Adrenal gland (tissue), 12 donors: ENCODE measurements around the gene MYO1E. TPM values are rescaled to one million over a fixed set of nuclear protein-coding genes. Genes with fewer than 3 reads are reported as not detected.

Experiments
- DNase-seq, 7 donors: peaks; one replicate each; pipeline ENCODE4 v3.0.0-alpha.2; 2019 to 2020
- H3K27ac ChIP-seq, 5 donors: fragments of 200-600 bp; sonication (generic) in 4 of 5; 1 replicate in 3 of 5; 2 replicates in 2 of 5; pipeline versions ENCODE4 v1.5.1 to v1.8.0; 2016 to 2020; ENCODE audit warnings: mild to moderate bottlenecking in 1 of 5
- H3K27me3 ChIP-seq: fragments of 200-600 bp; 2 replicates; pipeline ENCODE4 v1.8.0; 2021
- H3K36me3 ChIP-seq, 2 donors: fragments of 200-600 bp; replicated peaks in 1 of 2; 1 replicate in 1 of 2; 2 replicates in 1 of 2; pipeline versions ENCODE4 v1.5.1 to v1.8.0; 2018 to 2022
- H3K4me1 ChIP-seq, 2 donors: fragments of 200-600 bp; replicated peaks in 1 of 2; 1 replicate in 1 of 2; 2 replicates in 1 of 2; pipeline versions ENCODE4 v1.5.1 to v1.8.0; 2018 to 2021
- H3K4me3 ChIP-seq, 4 donors: fragments of 200-600 bp; sonication (generic) in 3 of 4; one replicate each; pipeline ENCODE4 v1.5.1; 2016 to 2018
- H3K9me3 ChIP-seq, 3 donors: fragments of 200-600 bp; sonication (generic) in 1 of 3; replicated peaks in 1 of 3; 1 replicate in 2 of 3; 2 replicates in 1 of 3; pipeline versions ENCODE4 v1.5.1 to v1.8.0; 2016 to 2021
- POLR2A ChIP-seq, 2 donors: fragments of 450-650 bp; IDR thresholded peaks; one replicate each; pipeline ENCODE4 v1.6.1; 2017; ENCODE audit warnings: antibody characterized with exemption in 2 of 2, mild to moderate bottlenecking in 2 of 2, moderate library complexity in 1 of 2
- WGBS, 4 donors: extraction: QIAGEN DNeasy Blood & Tissue Kit in 2 of 4; methylation state at CpG; one replicate each; pipeline versions ENCODE4 v1.1.5 to v1.1.7; 2013 to 2017; 5-methylcytosine and 5-hydroxymethylcytosine counted together
- intact Hi-C, 2 donors: fragments of 100-400 bp; cut with DNase I; formaldehyde crosslinking; loops; one replicate each; pipeline versions ENCODE4 v1.14.1 to v1.15.0; 2022 to 2023
- polyA plus RNA-seq, 3 donors: library from polyadenylated mRNA; stranded (reverse); fragments of 200-250 nt in 2 of 3; fragments of 350-450 nt in 1 of 3; fragmentation: Illumina TruSeq in 1 of 3; extraction: RNeasy Lipid Tissue Mini Kit (QIAGEN cat#74804) in 1 of 3; gene quantifications; one replicate each; pipeline ENCODE4 v1.2.3, GENCODE V29; 2013 to 2014
- total RNA-seq, 9 donors: library from RNA; depleted of rRNA in 4 of 9; stranded (reverse); fragments of >200 nt in 4 of 9; fragments of 120-200 nt in 1 of 9; fragmentation: NEBNext Ultra II Directional in 1 of 9; extraction: Animal tissue kit (Norgen Biotek cat#: 25700) in 1 of 9; gene quantifications; one replicate each; pipeline versions ENCODE4 v1.1.0 to v1.2.4, GENCODE V29; 2013 to 2023
- TF ChIP-seq, protein P1 (sequence below), 6 experiments: fragments of 450-650 bp in 4 of 6; fragments of 200-600 bp in 2 of 6; sonication (generic) in 1 of 6; IDR thresholded peaks; 1 replicate in 5 of 6; 2 replicates in 1 of 6; pipeline versions ENCODE4 v1.5.1 to v1.8.0; 2016 to 2021; ENCODE audit warnings: antibody characterized with exemption in 6 of 6, mild to moderate bottlenecking in 2 of 6, moderate library complexity in 1 of 6
- donor health status: healthy with polysubstance abuse.
- donor health status: Bipolar disorder and iron deficiency.
- donor health status: DM: yes; HTN: yes; CAD: no.
- donor health status: DM: no; HTN: no; CAD: no.
- donor health status: DM: no; HTN: no; CAD: no.
- donor health status: DM: yes; HTN: yes; CAD: no.

The MYO1E gene
- total and polyA plus RNA-seq, 12 donors, result 11.9 to 50.8 (median 26.0) TPM

DNA sequence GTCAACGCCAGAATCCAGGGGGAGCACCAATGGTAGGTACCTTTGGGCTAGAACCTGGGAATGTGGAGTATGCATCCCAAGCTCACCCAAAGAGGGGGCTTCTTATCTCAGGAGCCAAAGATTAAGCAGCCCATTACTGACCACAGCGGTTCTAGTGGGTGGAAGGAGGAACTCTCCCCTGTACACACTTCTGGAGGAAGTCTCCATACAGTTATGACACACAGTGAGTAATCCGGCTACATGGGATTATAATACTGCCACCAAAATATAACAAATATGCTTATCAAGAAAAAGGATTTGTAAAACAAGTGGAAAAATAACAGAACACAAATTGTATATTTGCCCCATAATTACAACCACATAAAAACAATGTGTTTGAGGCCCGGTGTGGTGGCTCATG, 8.4 kb downstream of the MYO1E start:
- H3K36me3 ChIP-seq, result no peaks in the 10 kb centered on the region
- no peak for TF ChIP-seq POLR2A (IDR thresholded peaks at IDR 0.05)
- no peaks in the 10 kb centered on the region for H3K4me1 ChIP-seq
- intact Hi-C loops, result no loop called here
- no peaks in the 10 kb centered on the region for H3K9me3 ChIP-seq
- WGBS, 4 donors, result 82 to 96% (median 87%) methylated on average over 4 of the region's 4 CpGs
- DNase-seq, result no peak
- H3K4me3 ChIP-seq, result no peak overlapping the region
- H3K27me3 ChIP-seq, result no peaks in the 10 kb centered on the region
- no peak overlapping the region for H3K27ac ChIP-seq

DNA sequence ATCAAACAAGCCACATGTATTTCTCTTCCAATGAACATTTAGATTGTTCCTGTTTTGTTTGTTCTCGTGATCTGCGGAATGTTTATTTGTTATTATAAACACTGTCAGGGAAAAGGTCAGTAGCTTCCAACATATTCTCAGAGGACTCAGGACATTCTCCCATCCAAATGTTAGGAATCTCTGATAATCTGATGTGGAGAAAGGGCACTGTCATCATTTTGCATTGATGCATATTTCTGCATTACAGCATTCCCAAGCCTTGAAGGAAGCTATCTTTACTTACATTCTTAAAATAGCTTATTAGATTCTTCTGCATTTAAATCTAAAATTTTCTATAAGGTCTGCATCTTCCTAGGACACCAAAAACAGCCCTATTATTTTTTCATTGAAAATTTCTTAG, 10.3 kb downstream of the MYO1E start:
- intact Hi-C loops, result no loop called here
- 34 to 88% (median 67%) methylated on average over 2 of the region's 2 CpGs for WGBS, 4 donors

DNA sequence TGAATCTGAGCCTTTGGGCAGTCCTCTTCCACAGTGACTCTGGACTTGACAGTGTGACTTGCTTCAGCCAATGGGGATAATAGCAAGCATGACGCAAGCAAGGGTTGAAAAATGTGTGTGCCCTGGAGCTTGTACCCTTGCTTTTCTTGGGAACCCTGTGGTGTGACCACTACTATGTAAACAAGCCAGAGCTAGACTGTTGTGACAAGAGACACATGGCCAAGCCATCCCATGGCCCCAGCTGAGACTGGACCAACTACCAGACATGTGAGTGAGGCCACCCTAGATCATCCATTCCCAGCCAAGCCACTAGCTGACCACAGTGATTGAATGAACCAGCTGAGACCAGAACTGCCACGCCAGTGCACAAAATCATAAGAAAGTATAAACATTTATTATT, 11.8 kb downstream of the MYO1E start:
- Histone ChIP-seq H3K27ac (no peak overlapping the region), H3K36me3 (no peaks in the 10 kb centered on the region), H3K4me1 (no peaks in the 10 kb centered on the region), H3K4me3 (no peak overlapping the region), H3K27me3 (no peaks in the 10 kb centered on the region), H3K9me3 (no peaks in the 10 kb centered on the region)
- TF ChIP-seq POLR2A (IDR thresholded peaks at IDR 0.05), result no peak
- TF ChIP-seq, protein P1, sequence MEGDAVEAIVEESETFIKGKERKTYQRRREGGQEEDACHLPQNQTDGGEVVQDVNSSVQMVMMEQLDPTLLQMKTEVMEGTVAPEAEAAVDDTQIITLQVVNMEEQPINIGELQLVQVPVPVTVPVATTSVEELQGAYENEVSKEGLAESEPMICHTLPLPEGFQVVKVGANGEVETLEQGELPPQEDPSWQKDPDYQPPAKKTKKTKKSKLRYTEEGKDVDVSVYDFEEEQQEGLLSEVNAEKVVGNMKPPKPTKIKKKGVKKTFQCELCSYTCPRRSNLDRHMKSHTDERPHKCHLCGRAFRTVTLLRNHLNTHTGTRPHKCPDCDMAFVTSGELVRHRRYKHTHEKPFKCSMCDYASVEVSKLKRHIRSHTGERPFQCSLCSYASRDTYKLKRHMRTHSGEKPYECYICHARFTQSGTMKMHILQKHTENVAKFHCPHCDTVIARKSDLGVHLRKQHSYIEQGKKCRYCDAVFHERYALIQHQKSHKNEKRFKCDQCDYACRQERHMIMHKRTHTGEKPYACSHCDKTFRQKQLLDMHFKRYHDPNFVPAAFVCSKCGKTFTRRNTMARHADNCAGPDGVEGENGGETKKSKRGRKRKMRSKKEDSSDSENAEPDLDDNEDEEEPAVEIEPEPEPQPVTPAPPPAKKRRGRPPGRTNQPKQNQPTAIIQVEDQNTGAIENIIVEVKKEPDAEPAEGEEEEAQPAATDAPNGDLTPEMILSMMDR (IDR thresholded peaks at IDR 0.05), result no peak
- WGBS, 4 donors, result 88 to 100% (median 93%) methylated on average over 2 of the region's 2 CpGs
- DNase-seq, result no peak
- intact Hi-C loops, result no loop called here

More for the DNA sequence above, 10.3 kb downstream of the MYO1E start:
- no peak for DNase-seq
- Histone ChIP-seq H3K4me1 (no peaks in the 10 kb centered on the region), H3K27ac (no peak overlapping the region), H3K27me3 (no peaks in the 10 kb centered on the region), H3K9me3 (no peaks in the 10 kb centered on the region), H3K36me3 (no peaks in the 10 kb centered on the region), H3K4me3 (no peak overlapping the region)
- no peak for TF ChIP-seq POLR2A (IDR thresholded peaks at IDR 0.05)
- TF ChIP-seq, protein P1 (IDR thresholded peaks at IDR 0.05), result no peak

DNA sequence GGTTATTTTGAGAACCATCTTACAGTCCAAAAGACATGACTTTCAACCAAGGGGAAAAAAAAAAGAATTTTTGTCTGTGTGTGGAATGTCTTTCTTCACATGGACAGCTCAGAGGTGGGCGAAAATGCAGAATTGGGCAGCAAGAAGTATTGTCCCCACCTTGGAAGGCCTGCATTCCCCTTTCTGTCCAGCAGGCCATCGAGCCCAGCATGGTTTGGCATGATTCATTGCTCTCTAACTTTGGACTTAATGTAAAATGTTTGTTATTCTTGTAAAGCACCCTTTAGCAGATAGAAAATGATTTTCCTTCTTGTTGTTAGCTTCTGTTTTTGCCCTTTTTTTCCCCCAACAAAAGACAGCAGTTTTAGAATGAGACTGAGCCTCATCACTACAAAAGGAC, 12.4 kb downstream of the MYO1E start:
- Histone ChIP-seq H3K36me3 (no peaks in the 10 kb centered on the region), H3K27ac (no peak overlapping the region), H3K4me3 (no peak overlapping the region), H3K4me1 (no peaks in the 10 kb centered on the region), H3K27me3 (no peaks in the 10 kb centered on the region), H3K9me3 (no peaks in the 10 kb centered on the region)
- no peak for DNase-seq
- TF ChIP-seq, protein P1 (IDR thresholded peaks at IDR 0.05), result peak in 2 of 6 experiments; percentile 9 to 10
- TF ChIP-seq POLR2A (IDR thresholded peaks at IDR 0.05), result no peak
- WGBS, 4 donors, result 82 to 98% (median 89%) methylated on average over 2 of the region's 2 CpGs
- intact Hi-C loops, result no loop called here

DNA sequence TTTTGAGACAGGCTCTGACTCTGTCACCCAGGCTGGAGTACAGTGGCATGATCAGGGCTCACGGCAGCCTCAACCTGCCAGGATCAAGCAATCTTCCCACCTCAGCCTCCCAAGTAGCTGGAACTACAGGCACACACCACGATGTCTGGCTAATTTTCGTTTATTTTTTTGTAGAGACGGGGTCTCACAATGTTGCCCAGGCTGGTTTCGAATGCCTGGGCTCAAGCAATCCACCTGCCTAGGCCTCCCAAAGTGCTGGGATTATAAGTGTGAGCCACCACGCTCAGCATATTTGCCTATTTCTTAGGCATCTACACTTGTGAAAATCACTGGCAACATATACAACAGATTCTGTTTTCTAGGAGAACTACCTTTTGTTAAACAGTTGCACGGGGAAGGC, 16.9 kb downstream of the MYO1E start:
- no peaks in the 10 kb centered on the region for H3K4me1 ChIP-seq
- H3K27ac ChIP-seq, result no peak overlapping the region
- TF ChIP-seq, protein P1 (IDR thresholded peaks at IDR 0.05), result no peak
- TF ChIP-seq POLR2A (IDR thresholded peaks at IDR 0.05), result no peak
- no peaks in the 10 kb centered on the region for H3K27me3 ChIP-seq
- no peak for DNase-seq
- H3K4me3 ChIP-seq, result no peak overlapping the region
- 83 to 91% (median 88%) methylated on average over 7 of the region's 7 CpGs for WGBS, 4 donors
- intact Hi-C loops, result no loop called here
- H3K9me3 ChIP-seq, result no peaks in the 10 kb centered on the region
- no peaks in the 10 kb centered on the region for H3K36me3 ChIP-seq
